Measurements from ENCODE around the gene OTULIN.

GRCh38 chr5:14696851-14697250 is 32.3 kb downstream of the OTULIN start:
- TF ChIP-seq, protein P1, sequence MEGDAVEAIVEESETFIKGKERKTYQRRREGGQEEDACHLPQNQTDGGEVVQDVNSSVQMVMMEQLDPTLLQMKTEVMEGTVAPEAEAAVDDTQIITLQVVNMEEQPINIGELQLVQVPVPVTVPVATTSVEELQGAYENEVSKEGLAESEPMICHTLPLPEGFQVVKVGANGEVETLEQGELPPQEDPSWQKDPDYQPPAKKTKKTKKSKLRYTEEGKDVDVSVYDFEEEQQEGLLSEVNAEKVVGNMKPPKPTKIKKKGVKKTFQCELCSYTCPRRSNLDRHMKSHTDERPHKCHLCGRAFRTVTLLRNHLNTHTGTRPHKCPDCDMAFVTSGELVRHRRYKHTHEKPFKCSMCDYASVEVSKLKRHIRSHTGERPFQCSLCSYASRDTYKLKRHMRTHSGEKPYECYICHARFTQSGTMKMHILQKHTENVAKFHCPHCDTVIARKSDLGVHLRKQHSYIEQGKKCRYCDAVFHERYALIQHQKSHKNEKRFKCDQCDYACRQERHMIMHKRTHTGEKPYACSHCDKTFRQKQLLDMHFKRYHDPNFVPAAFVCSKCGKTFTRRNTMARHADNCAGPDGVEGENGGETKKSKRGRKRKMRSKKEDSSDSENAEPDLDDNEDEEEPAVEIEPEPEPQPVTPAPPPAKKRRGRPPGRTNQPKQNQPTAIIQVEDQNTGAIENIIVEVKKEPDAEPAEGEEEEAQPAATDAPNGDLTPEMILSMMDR (IDR thresholded peaks at IDR 0.05; ENCODE audit: low read depth, low read length, poor library complexity, severe bottlenecking), result no peak
- no peak for TF ChIP-seq EZH2phosphoT487 (IDR thresholded peaks at IDR 0.05; ENCODE audit: borderline replicate concordance, low read length)

All from DOHH2 (cell line).